ENCODE results near the gene RPA3. TPM values are rescaled to one million over a fixed set of nuclear protein-coding genes. Genes with fewer than 3 reads are reported as not detected.

Gene RPA3
- total RNA-seq, 1 donor from 2014 or later = 128 TPM

DNA sequence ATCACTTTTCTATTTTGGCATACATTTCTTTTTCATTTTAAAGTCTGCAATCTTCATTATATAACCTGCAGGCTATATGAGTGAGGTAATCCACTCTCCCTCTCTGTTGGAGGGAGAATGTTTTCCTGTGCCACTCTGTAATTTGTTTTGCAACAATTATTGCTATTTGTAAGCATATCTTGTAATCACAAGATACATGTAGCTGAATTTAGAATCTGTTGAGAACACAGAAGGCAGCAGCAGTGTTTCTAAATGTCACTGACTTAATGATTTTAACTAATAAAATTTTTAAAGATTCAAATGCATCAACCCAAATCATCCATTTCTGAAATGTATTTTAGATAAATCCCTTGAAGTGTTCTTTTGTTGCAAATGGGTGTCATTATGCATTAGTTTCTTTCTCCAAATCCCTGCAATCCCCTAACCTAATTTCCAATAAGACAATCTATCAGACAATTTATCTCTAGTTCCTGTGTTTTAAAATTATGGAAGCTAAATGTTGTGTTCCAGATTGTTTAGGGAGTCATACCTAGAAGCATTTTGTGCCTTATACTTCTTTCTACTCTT lies 97.7 kb downstream of the RPA3 start:
- Histone ChIP-seq H2AFZ (replicated peaks) (no peak overlapping the region), H3F3A (ENCODE audit: low read depth) (no peaks in the 10 kb centered on the region), H3K79me2 (ENCODE audit: low read depth) (no peaks in the 10 kb centered on the region), H3K36me3 (no peaks in the 10 kb centered on the region), H3K27ac (no peak overlapping the region), H3K4me1 (no peaks in the 10 kb centered on the region), H4K20me1 (ENCODE audit: low read depth) (no peaks in the 10 kb centered on the region), H3K4me3 (no peak overlapping the region), H3K9me3 (ENCODE audit: low read depth) (no peaks in the 10 kb centered on the region), H3K27me3 (no peaks in the 10 kb centered on the region), H3K4me2 (no peak overlapping the region), H3K9ac (no peak overlapping the region)
- Mint-ChIP-seq H3K27me3 (ENCODE audit: insufficient read depth, low read depth) (peaks cover 2% of the 10 kb centered on the region), H3K9me3 (peaks cover under 1% of the 10 kb centered on the region), H3K27ac (no peak overlapping the region), H3K4me3 (no peak overlapping the region), H3K36me3 (no peaks in the 10 kb centered on the region), H3K4me1 (no peaks in the 10 kb centered on the region)
- TF ChIP-seq EZH2 (IDR thresholded peaks at IDR 0.05) = no peak
- TF ChIP-seq, protein P1, sequence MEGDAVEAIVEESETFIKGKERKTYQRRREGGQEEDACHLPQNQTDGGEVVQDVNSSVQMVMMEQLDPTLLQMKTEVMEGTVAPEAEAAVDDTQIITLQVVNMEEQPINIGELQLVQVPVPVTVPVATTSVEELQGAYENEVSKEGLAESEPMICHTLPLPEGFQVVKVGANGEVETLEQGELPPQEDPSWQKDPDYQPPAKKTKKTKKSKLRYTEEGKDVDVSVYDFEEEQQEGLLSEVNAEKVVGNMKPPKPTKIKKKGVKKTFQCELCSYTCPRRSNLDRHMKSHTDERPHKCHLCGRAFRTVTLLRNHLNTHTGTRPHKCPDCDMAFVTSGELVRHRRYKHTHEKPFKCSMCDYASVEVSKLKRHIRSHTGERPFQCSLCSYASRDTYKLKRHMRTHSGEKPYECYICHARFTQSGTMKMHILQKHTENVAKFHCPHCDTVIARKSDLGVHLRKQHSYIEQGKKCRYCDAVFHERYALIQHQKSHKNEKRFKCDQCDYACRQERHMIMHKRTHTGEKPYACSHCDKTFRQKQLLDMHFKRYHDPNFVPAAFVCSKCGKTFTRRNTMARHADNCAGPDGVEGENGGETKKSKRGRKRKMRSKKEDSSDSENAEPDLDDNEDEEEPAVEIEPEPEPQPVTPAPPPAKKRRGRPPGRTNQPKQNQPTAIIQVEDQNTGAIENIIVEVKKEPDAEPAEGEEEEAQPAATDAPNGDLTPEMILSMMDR (IDR thresholded peaks at IDR 0.05) = no peak
- no peak for DNase-seq (ENCODE audit: low spot score)

DNA sequence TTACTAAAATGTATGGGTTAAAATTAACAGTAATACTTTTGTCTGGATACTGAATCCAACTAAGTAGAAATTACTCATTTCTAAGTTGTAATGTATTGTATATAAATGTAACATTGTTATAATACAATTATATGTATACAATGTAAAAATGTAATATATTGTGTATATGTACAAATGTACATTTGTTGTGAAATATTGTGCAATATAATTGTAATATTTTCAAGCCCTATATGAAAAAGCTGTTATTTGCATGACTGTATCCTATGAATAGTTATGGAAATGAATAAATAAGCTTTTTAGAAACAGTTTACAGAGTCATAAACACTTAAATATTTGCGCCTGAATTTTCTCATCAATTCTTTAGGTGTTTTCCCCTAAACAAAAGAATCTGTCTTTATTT lies 98.2 kb downstream of the RPA3 start:
- H3K9me3 ChIP-seq (ENCODE audit: low read depth) = no peaks in the 10 kb centered on the region
- H3K79me2 ChIP-seq (ENCODE audit: low read depth) = no peaks in the 10 kb centered on the region
- peaks cover 2% of the 10 kb centered on the region for H3K27me3 Mint-ChIP-seq (ENCODE audit: insufficient read depth, low read depth)

DNA sequence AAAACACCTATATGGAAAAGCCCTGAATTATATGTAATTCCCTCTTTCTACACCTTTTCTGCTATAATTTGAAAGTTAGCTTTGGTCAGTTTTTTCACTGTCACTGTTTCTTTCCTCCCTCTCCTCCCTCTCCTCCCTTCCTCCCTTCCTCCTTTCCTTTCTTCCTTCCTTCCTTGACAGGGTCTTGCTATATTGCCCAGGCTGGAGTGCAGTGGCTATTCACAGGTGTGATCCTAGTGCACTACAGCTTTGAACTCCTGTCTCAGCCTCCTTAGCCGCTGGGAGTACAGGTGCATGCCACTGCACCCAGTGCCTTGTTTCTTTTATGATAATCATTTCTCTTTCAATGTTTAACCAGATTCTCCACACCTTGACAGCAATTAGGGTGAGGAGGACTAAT lies 100.0 kb downstream of the RPA3 start:
- H3K36me3 ChIP-seq = no peaks in the 10 kb centered on the region
- H3K27me3 ChIP-seq = no peaks in the 10 kb centered on the region
- no peaks in the 10 kb centered on the region for H3K4me1 ChIP-seq
- Mint-ChIP-seq H3K9me3 (no peaks in the 10 kb centered on the region), H3K36me3 (no peaks in the 10 kb centered on the region), H3K27me3 (ENCODE audit: insufficient read depth, low read depth) (peaks cover 2% of the 10 kb centered on the region), H3K4me3 (no peak overlapping the region), H3K27ac (no peak overlapping the region), H3K4me1 (no peaks in the 10 kb centered on the region)
- H3F3A ChIP-seq (ENCODE audit: low read depth) = no peaks in the 10 kb centered on the region
- H3K27ac ChIP-seq = no peak overlapping the region
- no peak for DNase-seq (ENCODE audit: low spot score)
- TF ChIP-seq EZH2 (IDR thresholded peaks at IDR 0.05) (no peak), EZH2phosphoT487 (IDR thresholded peaks at IDR 0.05) (no peak)
- TF ChIP-seq, protein P1 (IDR thresholded peaks at IDR 0.05) = no peak
- no peak overlapping the region for H3K9ac ChIP-seq
- H3K79me2 ChIP-seq (ENCODE audit: low read depth) = no peaks in the 10 kb centered on the region
- H3K9me3 ChIP-seq (ENCODE audit: low read depth) = no peaks in the 10 kb centered on the region
- H4K20me1 ChIP-seq (ENCODE audit: low read depth) = no peaks in the 10 kb centered on the region
- H3K4me3 ChIP-seq = no peak overlapping the region
- no peak overlapping the region for H3K4me2 ChIP-seq
- H2AFZ ChIP-seq (replicated peaks) = no peak overlapping the region

More for the DNA sequence above, 98.2 kb downstream of the RPA3 start:
- no peaks in the 10 kb centered on the region for H3F3A ChIP-seq (ENCODE audit: low read depth)
- no peak overlapping the region for H3K4me2 ChIP-seq
- H4K20me1 ChIP-seq (ENCODE audit: low read depth) = no peaks in the 10 kb centered on the region
- H3K36me3 ChIP-seq = no peaks in the 10 kb centered on the region
- Mint-ChIP-seq H3K9me3 (no peaks in the 10 kb centered on the region), H3K4me1 (no peaks in the 10 kb centered on the region), H3K36me3 (no peaks in the 10 kb centered on the region), H3K4me3 (no peak overlapping the region), H3K27ac (no peak overlapping the region)
- no peaks in the 10 kb centered on the region for H3K4me1 ChIP-seq
- TF ChIP-seq EZH2phosphoT487 (IDR thresholded peaks at IDR 0.05) = no peak
- TF ChIP-seq, protein P1 (IDR thresholded peaks at IDR 0.05) = no peak
- TF ChIP-seq EZH2 (IDR thresholded peaks at IDR 0.05) = no peak
- H3K9ac ChIP-seq = no peak overlapping the region
- no peak for DNase-seq (ENCODE audit: low spot score)
- no peak overlapping the region for H3K4me3 ChIP-seq
- no peak overlapping the region for H3K27ac ChIP-seq
- no peak overlapping the region for H2AFZ ChIP-seq (replicated peaks)
- no peaks in the 10 kb centered on the region for H3K27me3 ChIP-seq

Measured in neural progenitor cell (in vitro differentiated cells).